IMR-90 (cell line): Measurements from ENCODE around the gene ATP5ME. TPM values are rescaled to one million over a fixed set of nuclear protein-coding genes. Genes with fewer than 3 reads are reported as not detected.

Experiments
- ATAC-seq: fragments of 200-7000 bp; cut with Tn5 transposase; 2 replicates; pipeline ENCODE4 v1.9.1; 2020; ENCODE audit warnings: low read depth, mild to moderate bottlenecking, moderate library complexity
- BruUV-seq: library from RNA; stranded (reverse); fragments of 400-500 nt; replicated peaks from 2 replicates; lab custom pipeline; 2021; lab: Mats Ljungman, UMichigan
- CTCF ChIA-PET: fragments of 300-600 bp; formaldehyde crosslinking; extraction: SDS; loops from one replicate; lab custom pipeline; 2021; ENCODE audit warnings: antibody characterized with exemption; lab: Yijun Ruan, JAX
- POLR2A ChIA-PET: fragments of 300-600 bp; sonication (Branson Sonifier 250); formaldehyde crosslinking; loops from one replicate; lab custom pipeline; 2022; ENCODE audit warnings: antibody characterized with exemption; ENCODE audit not compliant: unreplicated experiment; lab: Charles Lee
- DNase-seq: peaks from one replicate; pipeline ENCODE4 v3.0.0; 2013
- H2AFZ ChIP-seq: replicated peaks from 2 replicates; pipeline ENCODE3; 2013; ENCODE audit warnings: low read length, mild to moderate bottlenecking; ENCODE audit not compliant: poor library complexity
- H2AK5ac ChIP-seq: 2 replicates; pipeline ENCODE4 v1.6.1; 2013; ENCODE audit warnings: low read depth, low read length, inconsistent platforms
- H2AK9ac ChIP-seq: replicated peaks from 2 replicates; pipeline ENCODE3; 2013; ENCODE audit warnings: mild to moderate bottlenecking, low read depth, low read length, moderate library complexity; ENCODE audit not compliant: poor library complexity
- H2BK120ac ChIP-seq: 2 replicates; pipeline ENCODE4 v1.6.1; 2013; ENCODE audit warnings: low read depth, low read length, inconsistent platforms
- H2BK15ac ChIP-seq: 3 replicates; pipeline ENCODE4 v1.6.1; 2013; ENCODE audit warnings: low read depth, low read length, inconsistent platforms
- H2BK20ac ChIP-seq: 2 replicates; pipeline ENCODE4 v1.6.1; 2013; ENCODE audit warnings: low read depth, mild to moderate bottlenecking, inconsistent platforms, low read length, moderate library complexity
- H2BK5ac ChIP-seq: 2 replicates; pipeline ENCODE4 v1.6.1; 2013; ENCODE audit warnings: mild to moderate bottlenecking, low read depth, low read length, inconsistent platforms; ENCODE audit not compliant: poor library complexity, severe bottlenecking
- H3K14ac ChIP-seq: replicated peaks from 2 replicates; pipeline ENCODE4 v1.6.1; 2013; ENCODE audit warnings: low read depth, low read length, inconsistent platforms
- H3K18ac ChIP-seq: 2 replicates; pipeline ENCODE4 v1.6.1; 2013; ENCODE audit warnings: low read depth, low read length, control low read depth
- H3K23ac ChIP-seq: 2 replicates; pipeline ENCODE4 v1.6.1; 2013; ENCODE audit warnings: low read depth, low read length, inconsistent platforms
- H3K27ac ChIP-seq: 2 replicates; pipeline ENCODE4 v1.5.1; 2013; ENCODE audit warnings: mild to moderate bottlenecking, control low read depth, low read length; ENCODE audit not compliant: insufficient read depth
- H3K27me3 ChIP-seq: 2 replicates; pipeline ENCODE4 v1.6.1; 2013; ENCODE audit warnings: low read length; ENCODE audit not compliant: control insufficient read depth, insufficient read depth
- H3K36me3 ChIP-seq: 2 replicates; pipeline ENCODE4 v1.6.1; 2013; ENCODE audit warnings: low read length, mixed read lengths; ENCODE audit not compliant: control insufficient read depth, insufficient read depth
- H3K4ac ChIP-seq: 2 replicates; pipeline ENCODE4 v1.6.1; 2013; ENCODE audit warnings: low read depth, low read length, inconsistent platforms
- H3K4me1 ChIP-seq: 2 replicates; pipeline ENCODE4 v1.6.1; 2013; ENCODE audit warnings: low read length, mixed read lengths; ENCODE audit not compliant: control insufficient read depth, insufficient read depth
- H3K4me2 ChIP-seq: 2 replicates; pipeline ENCODE4 v1.6.1; 2013; ENCODE audit warnings: low read depth, mild to moderate bottlenecking, control low read depth, low read length, moderate library complexity
- H3K4me3 ChIP-seq: 2 replicates; pipeline ENCODE4 v1.5.1; 2013; ENCODE audit warnings: low read depth, mild to moderate bottlenecking, control low read depth, low read length, moderate library complexity; ENCODE audit not compliant: insufficient read depth
- H3K56ac ChIP-seq: 2 replicates; pipeline ENCODE4 v1.6.1; 2013; ENCODE audit warnings: low read length, inconsistent platforms; ENCODE audit not compliant: insufficient read depth; ENCODE audit errors: extremely low read depth
- H3K79me1 ChIP-seq, 2 experiments: 2 replicates each; pipeline ENCODE4 v1.6.1; 2013; ENCODE audit warnings: low read length in 2 of 2, inconsistent platforms in 1 of 2, low read depth in 1 of 2
- H3K9ac ChIP-seq: 2 replicates; pipeline ENCODE4 v1.6.1; 2013; ENCODE audit warnings: low read depth, low read length, control low read depth
- H3K9me1 ChIP-seq: 2 replicates; pipeline ENCODE4 v1.6.1; 2013; ENCODE audit warnings: low read length, inconsistent platforms; ENCODE audit not compliant: insufficient read depth
- H3K9me3 ChIP-seq: 2 replicates; pipeline ENCODE4 v1.6.1; 2013; ENCODE audit warnings: low read length; ENCODE audit not compliant: control insufficient read depth, insufficient read depth
- H4K20me1 ChIP-seq: 2 replicates; pipeline ENCODE4 v1.6.1; 2013; ENCODE audit warnings: low read length, inconsistent platforms; ENCODE audit not compliant: insufficient read depth
- H4K5ac ChIP-seq: 2 replicates; pipeline ENCODE4 v1.6.1; 2013; ENCODE audit warnings: mild to moderate bottlenecking, low read depth, low read length, control low read depth
- H4K8ac ChIP-seq, 2 experiments: 2 replicates each; pipeline ENCODE4 v1.6.1; 2013; ENCODE audit warnings: low read depth in 2 of 2, low read length in 2 of 2, control low read depth in 1 of 2, inconsistent platforms in 1 of 2
- H4K91ac ChIP-seq: 2 replicates; pipeline ENCODE4 v1.6.1; 2013; ENCODE audit warnings: low read depth, low read length, inconsistent platforms; ENCODE audit not compliant: insufficient read depth
- BHLHE40 ChIP-seq: fragments of 150-350 bp; IDR thresholded peaks from 2 replicates; pipeline ENCODE4 v1.6.1; 2016; ENCODE audit warnings: mild to moderate bottlenecking, low read depth, low read length
- CEBPB ChIP-seq: IDR thresholded peaks from 2 replicates; pipeline ENCODE4 v1.6.1; 2012; ENCODE audit warnings: low read depth, low read length, improper control_type of control experiment
- CHD1 ChIP-seq: IDR thresholded peaks from 2 replicates; pipeline ENCODE4 v1.6.1; 2012; ENCODE audit warnings: low read depth, low read length, improper control_type of control experiment
- CTCF ChIP-seq: conservative IDR thresholded peaks from 2 replicates; pipeline ENCODE4 v1.5.1; 2012; ENCODE audit warnings: mild to moderate bottlenecking, low read depth, low read length, improper control_type of control experiment
- ELK1 ChIP-seq: fragments of 150-350 bp; IDR thresholded peaks from 2 replicates; pipeline ENCODE4 v1.6.1; 2016; ENCODE audit warnings: low read depth, mild to moderate bottlenecking, low read length, moderate library complexity, borderline replicate concordance
- FOS ChIP-seq: fragments of 150-350 bp; IDR thresholded peaks from 2 replicates; pipeline ENCODE4 v1.6.1; 2016; ENCODE audit warnings: low read depth, low read length
- MAFK ChIP-seq: IDR thresholded peaks from 2 replicates; pipeline ENCODE4 v1.6.1; 2012; ENCODE audit warnings: low read depth, low read length, improper control_type of control experiment
- MAZ ChIP-seq: IDR thresholded peaks from 2 replicates; pipeline ENCODE4 v1.6.1; 2012; ENCODE audit warnings: low read depth, mild to moderate bottlenecking, low read length, improper control_type of control experiment, moderate library complexity, borderline replicate concordance
- MXI1 ChIP-seq: IDR thresholded peaks from 2 replicates; pipeline ENCODE4 v1.6.1; 2012; ENCODE audit warnings: low read depth, mild to moderate bottlenecking, low read length, moderate library complexity, borderline replicate concordance
- NFE2L2 ChIP-seq: fragments of 150-350 bp; IDR thresholded peaks from 2 replicates; pipeline ENCODE4 v1.6.1; 2016; ENCODE audit warnings: low read depth, mild to moderate bottlenecking, low read length
- POLR2A ChIP-seq: IDR thresholded peaks from 2 replicates; pipeline ENCODE4 v1.6.1; 2012; ENCODE audit warnings: mild to moderate bottlenecking, low read depth, low read length
- RAD21 ChIP-seq: IDR thresholded peaks from 2 replicates; pipeline ENCODE4 v1.6.1; 2012; ENCODE audit warnings: low read length, improper control_type of control experiment
- RCOR1 ChIP-seq: IDR thresholded peaks from 2 replicates; pipeline ENCODE4 v1.6.1; 2012; ENCODE audit warnings: mild to moderate bottlenecking, low read length, improper control_type of control experiment; ENCODE audit not compliant: insufficient replicate concordance
- RFX5 ChIP-seq: IDR thresholded peaks from 2 replicates; pipeline ENCODE4 v1.8.0; 2012; ENCODE audit warnings: low read depth, mild to moderate bottlenecking, low read length, moderate library complexity
- SMC3 ChIP-seq: fragments of 150-350 bp; IDR thresholded peaks from 2 replicates; pipeline ENCODE4 v1.6.1; 2016; ENCODE audit warnings: low read depth, mild to moderate bottlenecking, antibody characterized with exemption, low read length, moderate library complexity
- USF2 ChIP-seq: fragments of 150-350 bp; IDR thresholded peaks from 2 replicates; pipeline ENCODE4 v1.6.1; 2017; ENCODE audit warnings: mild to moderate bottlenecking, antibody characterized with exemption, low read length, low read depth
- WGBS, 2 experiments: methylation state at CpG; one replicate each; pipeline versions ENCODE4 v1.1.5 to v1.1.7; 2013; ENCODE audit warnings: missing lambda C conversion rate in 2 of 2; ENCODE audit not compliant: insufficient read length in 1 of 2; ENCODE audit errors: extremely low coverage in 2 of 2; 5-methylcytosine and 5-hydroxymethylcytosine counted together
- dilution Hi-C: fragments of 300-500 bp; cut with HindIII; formaldehyde crosslinking; loops from one replicate; pipeline ENCODE4 v1.14.3; 2018; ENCODE audit warnings: low sequenced_read_pairs; ENCODE audit not compliant: unreplicated experiment
- in situ Hi-C: fragments of 300-500 bp; cut with MboI; formaldehyde crosslinking; loops from 3 replicates; pipeline ENCODE4 v1.14.3; 2019; ENCODE audit warnings: low sequenced_read_pairs, inconsistent platforms, mixed read lengths
- intact Hi-C: fragments of 100-400 bp; cut with micrococcal nuclease; formaldehyde crosslinking; loops from 2 replicates; pipeline ENCODE4 v1.10.0; 2022
- polyA plus RNA-seq, 3 experiments: library from polyadenylated mRNA; depleted of rRNA; stranded (reverse); fragments of >200 nt; gene quantifications; 2 replicates each; pipeline ENCODE4 v1.2.3, GENCODE V29; 2012; ENCODE audit warnings: low replicate concordance in 1 of 3
- total RNA-seq: library from RNA; depleted of rRNA; stranded (reverse); fragments of >200 nt; gene quantifications from 2 replicates; pipeline ENCODE4 v1.2.3, GENCODE V29; 2012

The ATP5ME gene
- total and polyA plus RNA-seq, 2 of the 4 experiments (the other 2 are of a cell fraction): 39.3 to 603 TPM

DNA sequence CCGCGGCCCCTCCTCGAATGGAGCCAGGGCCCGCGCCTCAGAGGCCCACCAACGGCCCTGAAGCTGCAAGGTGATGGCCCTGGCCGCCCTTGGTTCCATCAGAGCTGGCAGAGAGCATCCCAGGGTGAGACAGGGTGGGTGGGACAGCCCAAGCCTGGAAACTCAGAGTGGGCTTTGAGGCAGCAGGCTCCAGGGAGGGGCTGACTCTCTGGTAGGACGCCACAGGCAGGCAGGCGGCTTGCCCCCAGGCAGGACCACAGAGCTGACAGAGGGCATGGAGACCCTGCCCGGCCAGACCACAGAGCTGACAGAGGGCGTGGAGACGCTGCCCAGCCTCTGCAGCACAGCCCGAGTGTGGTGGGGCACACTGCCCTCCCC lies 5.0 kb upstream of the ATP5ME start:
- Histone ChIP-seq H3K27ac (no peak overlapping the region), H2BK15ac (no peak overlapping the region), H3K4me2 (no peak overlapping the region), H3K18ac (no peak overlapping the region), H3K14ac (no peak overlapping the region), H2AK5ac (no peak overlapping the region), H2AK9ac (no peak overlapping the region), H3K9me1 (peaks cover 4% of the 10 kb centered on the region; the same call in 1 of the 2 replicates), H3K36me3 (no peaks in the 10 kb centered on the region), H4K20me1 (no peaks in the 10 kb centered on the region), H3K23ac (no peak overlapping the region), H2BK120ac (no peak overlapping the region), H3K27me3 (no peaks in the 10 kb centered on the region), H2BK20ac (no peak overlapping the region), H2BK5ac (no peak overlapping the region), H4K91ac (no peak overlapping the region), H3K9ac (no peak overlapping the region), H3K79me1 (peaks cover 10 to 14% of the 10 kb centered on the region in 2 experiments; a peak in 3 of 4 replicates), H3K4me3 (no peak overlapping the region), H3K56ac (no peak overlapping the region), H3K9me3 (no peaks in the 10 kb centered on the region), H2AFZ (no peak overlapping the region), H3K4ac (no peak overlapping the region), H3K4me1 (peaks cover 8% of the 10 kb centered on the region), H4K8ac (no peak overlapping the region), H4K5ac (no peak overlapping the region)
- no TSS peak for BruUV-seq
- intact Hi-C loops: loop anchor here (10.0 kb wide), 1 partner anchor 344 kb away; the partner anchor contains the start of gene ZNF141
- TF ChIP-seq BHLHE40: no peak
- TF ChIP-seq NFE2L2: no peak
- no peak for TF ChIP-seq RAD21
- no peak for TF ChIP-seq RFX5
- TF ChIP-seq MAZ: no peak
- TF ChIP-seq SMC3: no peak
- no peak for TF ChIP-seq CEBPB
- no peak for TF ChIP-seq MAFK
- TF ChIP-seq MXI1: no peak
- no peak; the same call in 1 of the 2 replicates for TF ChIP-seq POLR2A
- TF ChIP-seq ELK1: no peak
- no peak for TF ChIP-seq CTCF
- no peak for TF ChIP-seq FOS
- no peak for TF ChIP-seq RCOR1
- no peak for TF ChIP-seq CHD1
- TF ChIP-seq USF2: no peak
- dilution Hi-C loops: no loop called here
- no peak for ATAC-seq
- ChIA-PET CTCF (no interaction called here), POLR2A (no interaction called here)
- DNase-seq: no peak
- in situ Hi-C loops: no loop called here
- 85% methylated on average over 4 of the region's 13 CpGs; no CpG with 5 or more reads in 1 of the 2 experiments for WGBS, 2 experiments
